Inflammatory macrophage treated with lipopolysaccharide for 1 hour (primary cell): ENCODE data around the gene TRPM3.
A peak's percentile ranks its signal among the peaks of the same experiment; 100 is the strongest.

Experiments used
- DNase-seq, 2 donors: peaks; one replicate each; pipeline ENCODE4 v3.0.0-alpha.2; 2020 to 2022

Gene TRPM3

GRCh38 chr9:70601000-70601951 lies 520.1 kb downstream of the TRPM3 start:
- DNase-seq = no peak

- DNase-seq = no peak
These were observed 520.9 kb downstream of the TRPM3 start for GRCh38 chr9:70600506-70600905.

- no peak for DNase-seq
These were observed 523.5 kb downstream of the TRPM3 start for GRCh38 chr9:70597886-70598285.

DNA sequence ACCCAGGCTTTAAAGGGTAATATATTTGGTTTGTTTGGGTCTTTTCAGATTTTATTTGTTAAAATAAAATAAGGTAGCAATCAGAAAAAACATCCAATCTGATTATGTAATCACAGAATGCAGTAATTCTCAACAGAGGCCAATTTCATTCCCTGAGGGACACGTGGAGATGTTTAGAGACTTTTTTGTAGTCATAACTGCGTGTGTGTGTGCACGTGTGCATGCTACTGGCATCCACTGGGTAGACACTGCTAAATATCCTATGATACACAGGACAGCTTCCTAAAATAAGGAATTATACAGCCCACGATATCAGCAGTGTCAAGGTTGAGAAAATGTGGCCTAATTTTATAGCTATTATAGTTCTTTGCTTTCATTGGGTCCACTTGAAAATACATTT lies 526.2 kb downstream of the TRPM3 start:
- DNase-seq = no peak

- DNase-seq = no peak
These were observed 527.0 kb downstream of the TRPM3 start for GRCh38 chr9:70594386-70594944.

DNA sequence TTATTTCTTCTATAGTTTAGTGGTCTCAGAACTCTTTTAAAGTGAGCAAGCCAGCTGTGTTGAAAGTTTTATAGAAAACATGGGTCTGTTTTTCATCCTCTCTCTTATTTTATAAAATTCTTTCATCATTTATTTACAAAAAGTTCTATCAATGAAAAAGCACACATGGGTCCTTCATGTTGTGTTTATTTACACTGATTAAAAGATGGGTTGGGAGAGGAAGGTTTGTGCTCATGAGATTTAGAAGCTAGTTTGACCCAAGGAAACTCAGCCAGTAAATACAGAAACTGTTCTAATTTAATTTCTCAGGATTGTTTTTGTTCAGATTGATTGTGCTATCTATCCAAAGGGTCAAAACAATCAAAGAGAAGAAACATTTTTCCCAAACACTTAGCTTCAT lies 528.2 kb downstream of the TRPM3 start:
- no peak for DNase-seq

DNA sequence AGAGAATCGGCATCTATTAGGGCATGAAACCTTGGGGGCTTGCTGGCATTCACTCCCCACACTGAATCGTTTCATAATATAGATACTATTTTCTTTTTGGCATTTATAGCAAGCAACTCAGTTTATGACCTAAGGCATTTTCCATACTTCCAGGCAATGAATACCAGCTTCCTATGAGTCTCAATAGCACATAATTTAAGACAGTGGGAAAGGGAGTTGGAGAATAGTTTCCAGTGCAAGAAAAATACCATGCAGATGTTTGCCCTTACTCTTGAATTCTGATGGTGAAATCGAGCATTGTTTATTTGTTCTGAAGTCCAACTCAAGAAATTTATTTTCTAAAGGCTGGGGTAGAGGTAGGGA lies 531.1 kb downstream of the TRPM3 start:
- DNase-seq = no peak

DNA sequence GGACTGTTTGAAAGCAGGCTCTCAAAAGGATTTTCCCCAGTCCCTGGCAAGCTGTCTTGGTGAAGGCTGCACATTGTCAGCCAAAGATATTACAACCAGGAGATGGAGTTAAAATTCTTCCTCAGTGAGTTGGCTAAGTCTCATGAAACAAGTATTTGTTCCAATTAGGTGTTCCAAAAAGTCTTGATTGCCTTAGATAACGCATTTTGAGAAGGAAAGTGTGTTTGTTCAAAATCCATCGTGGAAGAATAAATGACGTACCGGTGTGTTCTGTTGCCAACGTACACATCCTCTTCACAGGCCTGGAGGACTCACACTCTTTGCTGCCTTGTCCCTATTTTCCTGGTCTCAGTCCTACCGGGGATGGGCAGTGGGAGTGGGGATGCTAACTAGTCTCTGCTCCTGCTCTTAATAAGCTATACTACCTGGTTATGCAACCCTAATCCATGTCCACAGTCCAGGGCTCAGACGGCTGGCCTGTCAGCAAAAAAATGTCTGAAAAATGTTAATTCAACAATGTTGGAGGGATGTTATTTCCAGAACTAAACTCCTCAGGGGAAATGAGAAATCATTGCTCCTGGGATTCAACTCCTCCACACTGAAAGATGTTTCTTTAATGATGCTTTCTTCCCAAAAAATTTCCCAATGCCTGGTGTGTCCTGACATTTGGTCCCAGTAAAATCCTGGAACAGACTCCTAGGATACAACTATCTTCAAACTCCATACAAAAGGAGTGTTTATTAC lies 531.7 kb downstream of the TRPM3 start:
- no peak for DNase-seq

DNA sequence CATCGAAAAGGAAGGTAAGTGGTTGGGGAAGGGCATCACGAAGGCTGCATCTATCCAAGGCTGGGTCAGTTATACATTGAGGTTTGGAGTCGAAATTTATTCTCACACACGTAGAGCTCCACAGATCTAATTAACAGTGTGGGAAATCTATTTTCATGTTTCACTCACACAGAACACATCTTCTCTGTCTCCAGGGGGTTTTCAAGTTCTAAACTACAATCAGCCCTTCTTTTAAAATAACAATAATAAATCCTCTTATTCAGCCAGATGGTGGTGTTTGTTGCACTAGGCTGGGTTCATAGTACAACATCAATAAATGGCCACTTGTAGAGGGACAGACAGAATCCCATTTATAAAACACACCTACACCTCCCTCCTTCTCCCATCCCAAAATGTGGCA lies 532.4 kb downstream of the TRPM3 start:
- no peak for DNase-seq

GRCh38 chr9:70588381-70588780 lies 533.0 kb downstream of the TRPM3 start:
- DNase-seq = no peak

DNA sequence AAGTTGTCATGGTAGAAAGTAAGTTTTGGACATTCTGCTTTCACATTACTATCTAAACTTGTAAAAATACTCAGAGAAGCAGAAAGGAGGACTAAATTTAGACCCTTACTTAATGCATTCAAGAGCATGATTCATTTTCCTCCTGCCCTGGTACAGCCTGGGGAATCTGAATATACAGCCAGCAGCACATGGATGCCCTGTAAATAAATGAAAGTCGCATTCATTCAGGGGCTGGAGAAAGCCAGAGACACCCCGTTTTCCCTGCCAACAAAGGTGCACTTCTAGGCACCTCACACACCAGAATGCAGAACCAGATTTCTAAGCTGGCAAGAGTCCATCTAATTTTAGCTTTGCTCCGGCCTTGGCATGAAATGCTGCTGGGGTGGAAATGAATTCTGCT lies 534.2 kb downstream of the TRPM3 start:
- no peak for DNase-seq

- no peak for DNase-seq
These were observed 534.9 kb downstream of the TRPM3 start for GRCh38 chr9:70586476-70586875.

- DNase-seq = peak; percentile 27 to 48
These were observed 539.5 kb downstream of the TRPM3 start for GRCh38 chr9:70581955-70582350.

DNA sequence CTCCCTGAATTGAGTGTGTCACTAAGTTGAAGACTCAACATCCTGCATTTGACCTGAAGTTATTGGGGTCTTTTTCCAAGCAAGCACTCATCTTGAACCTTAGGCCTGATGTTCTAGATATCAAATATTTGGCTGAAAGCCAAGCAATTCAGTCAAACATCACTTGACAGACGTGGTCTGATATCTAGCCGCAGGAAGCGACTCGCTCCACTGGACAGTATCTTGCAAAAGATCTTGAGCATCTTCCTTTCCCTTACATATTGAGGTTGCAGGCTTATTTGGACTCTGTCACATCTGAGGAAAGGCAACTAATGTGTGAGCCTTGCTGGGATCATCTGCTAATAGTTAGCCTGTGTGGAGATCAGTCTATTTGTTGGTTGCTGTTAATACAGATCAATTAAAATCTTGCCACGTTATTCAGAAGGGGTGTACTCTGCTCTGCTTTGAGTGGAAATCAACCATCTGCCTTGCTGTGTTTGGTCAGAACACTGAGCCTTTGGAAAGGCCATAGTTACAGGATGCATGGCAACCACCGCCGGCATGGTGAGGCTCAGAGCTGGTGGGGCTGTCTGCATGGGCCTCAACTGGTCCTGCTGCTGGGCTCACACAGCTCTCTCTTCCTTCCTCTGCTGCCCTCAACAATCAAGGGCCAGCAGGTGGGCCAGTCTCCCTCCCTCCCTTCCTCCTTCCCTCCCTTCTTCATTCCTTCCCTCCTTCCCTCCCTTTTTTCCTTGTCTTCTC lies 540.0 kb downstream of the TRPM3 start:
- no peak for DNase-seq

GRCh38 chr9:70580606-70581195 lies 540.7 kb downstream of the TRPM3 start:
- DNase-seq = peak; percentile 75 to 87

DNA sequence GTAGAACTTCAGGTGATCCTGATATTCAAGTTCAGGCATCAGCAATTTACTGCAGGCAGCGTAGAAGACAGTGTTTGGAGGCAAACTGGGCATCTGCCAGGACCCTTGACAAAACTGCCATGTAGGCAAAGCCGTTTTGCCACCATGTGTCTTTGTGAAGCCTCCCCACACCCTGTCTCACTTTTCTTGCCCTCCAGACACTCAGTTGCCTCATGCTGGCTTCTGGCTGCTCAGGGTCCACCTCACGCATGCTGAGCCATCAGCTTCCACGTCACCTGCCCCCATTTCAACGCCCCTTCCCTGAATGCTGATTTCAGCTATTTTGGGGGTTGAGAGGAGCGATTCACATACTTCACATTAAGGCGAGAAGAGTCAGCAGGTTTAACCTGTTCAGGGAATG lies 541.7 kb downstream of the TRPM3 start:
- no peak for DNase-seq

DNA sequence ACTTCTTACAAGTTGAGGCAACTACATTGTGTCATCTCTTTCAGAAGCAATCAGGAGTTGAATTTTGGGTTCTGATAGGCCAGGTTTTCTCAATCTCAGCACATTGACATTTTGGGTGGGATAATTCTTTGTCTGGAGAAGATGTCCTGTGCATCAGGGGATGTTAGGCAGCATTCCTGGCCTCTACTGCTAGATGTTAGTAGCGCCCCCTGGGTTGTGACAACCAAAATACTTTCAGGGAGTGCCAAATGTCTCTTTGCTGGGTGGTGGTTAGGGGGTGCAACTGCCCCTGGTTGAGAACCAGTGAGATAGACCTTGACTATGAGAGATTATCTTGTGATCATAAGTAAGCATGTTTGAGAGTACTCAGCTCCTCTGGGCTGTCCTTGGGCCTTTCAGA lies 542.7 kb downstream of the TRPM3 start:
- DNase-seq = no peak

GRCh38 chr9:70577671-70578070 lies 543.8 kb downstream of the TRPM3 start:
- DNase-seq = no peak

DNA sequence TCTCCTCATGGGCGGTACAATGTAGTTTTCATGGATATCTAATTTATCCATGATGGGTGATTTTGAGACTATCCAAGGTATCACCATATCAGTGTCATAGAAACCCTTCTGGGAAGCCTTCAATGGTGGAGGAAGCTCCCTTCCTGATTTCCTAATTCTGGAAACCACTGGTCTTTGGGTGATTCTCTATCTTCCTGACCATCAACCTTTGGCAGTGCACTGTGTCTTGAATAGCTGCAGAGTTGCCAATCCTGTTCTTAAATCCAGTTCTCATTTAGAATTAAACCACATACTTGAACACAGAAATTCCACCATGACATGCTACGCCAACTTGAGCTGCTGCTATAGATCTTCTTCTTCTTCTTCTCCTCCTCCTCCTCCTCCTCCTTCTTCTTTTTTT lies 545.3 kb downstream of the TRPM3 start:
- peak; percentile 83 to 86 for DNase-seq

- DNase-seq = no peak
These were observed 547.1 kb downstream of the TRPM3 start for GRCh38 chr9:70574151-70574837.

- no peak for DNase-seq
These were observed 548.1 kb downstream of the TRPM3 start for GRCh38 chr9:70573308-70573707.

GRCh38 chr9:70571258-70571657 lies 550.2 kb downstream of the TRPM3 start:
- DNase-seq = no peak
